ENCODE data around the gene SAMHD1.
"Not testable (repeated sequence)": the region's sequence is repeated elsewhere in the genome, so short reads cannot be mapped to it uniquely, and the experiment has no call there.

The SAMHD1 gene

DNA sequence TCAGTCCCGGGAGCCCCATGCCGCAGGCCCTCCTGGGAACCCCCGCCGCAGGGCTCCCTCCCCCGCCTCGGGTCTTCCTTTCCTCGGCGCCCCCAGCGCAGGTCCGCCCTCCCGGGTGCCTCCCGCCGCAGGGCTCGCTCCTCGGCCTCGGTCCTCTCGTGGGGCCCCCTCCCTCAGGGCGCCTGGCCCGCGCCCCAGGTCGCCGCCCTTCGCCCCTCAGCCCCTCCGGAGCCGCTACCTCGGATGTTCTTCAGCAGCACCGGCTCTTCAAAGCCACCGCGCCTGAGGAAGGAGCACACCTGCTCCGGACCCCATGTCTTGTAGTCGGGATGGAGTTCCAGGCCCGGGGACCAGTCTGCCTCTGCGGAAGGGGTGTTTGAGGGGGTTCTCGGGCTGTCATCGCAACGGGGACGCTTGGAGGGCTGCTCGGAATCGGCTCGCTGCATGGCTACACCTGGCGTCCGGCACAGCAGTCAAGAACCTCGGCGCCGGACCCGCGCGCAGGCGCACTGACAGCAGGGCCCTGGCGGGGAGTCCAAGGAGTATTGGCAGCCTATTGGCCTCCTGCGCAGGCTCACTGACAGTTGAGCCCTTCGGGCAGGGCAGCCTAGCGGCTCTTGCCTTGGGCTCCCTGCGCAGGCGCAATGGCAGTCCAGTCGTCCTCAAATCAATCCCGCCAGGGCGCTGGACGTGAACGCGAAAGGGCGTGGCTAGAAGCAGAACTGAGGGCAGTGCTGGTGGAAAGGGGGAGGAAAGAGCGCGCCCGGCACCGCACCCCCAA is at the start of gene SAMHD1:
Gene SAMHD1 (minus strand): TSS at position 511 of the 781 bp plus-strand sequence. CDS start 65 bp downstream, at position 446.
- DNase-seq = peak; percentile 93

DNA sequence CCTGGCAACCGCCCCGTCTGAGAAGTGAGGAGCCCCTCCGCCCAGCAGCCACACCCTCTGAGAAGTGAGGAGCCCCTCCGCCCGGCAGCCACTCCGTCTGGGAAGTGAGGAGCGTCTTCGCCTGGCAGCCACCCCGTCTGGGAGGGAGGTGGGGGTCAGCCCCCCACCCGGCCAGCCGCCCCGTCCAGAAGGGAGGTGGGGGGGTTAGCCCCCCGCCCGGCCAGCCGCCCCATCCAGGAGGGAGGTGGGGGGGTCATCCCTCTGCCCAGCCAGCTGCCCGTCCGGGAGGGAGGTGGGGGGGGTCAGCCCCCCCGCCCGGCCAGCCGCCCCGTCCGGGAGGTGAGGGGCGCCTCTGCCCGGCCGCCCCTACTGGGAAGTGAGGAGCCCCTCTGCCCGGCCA is 48.7 kb upstream of the SAMHD1 start:
- not testable (repeated sequence) for DNase-seq

DNA sequence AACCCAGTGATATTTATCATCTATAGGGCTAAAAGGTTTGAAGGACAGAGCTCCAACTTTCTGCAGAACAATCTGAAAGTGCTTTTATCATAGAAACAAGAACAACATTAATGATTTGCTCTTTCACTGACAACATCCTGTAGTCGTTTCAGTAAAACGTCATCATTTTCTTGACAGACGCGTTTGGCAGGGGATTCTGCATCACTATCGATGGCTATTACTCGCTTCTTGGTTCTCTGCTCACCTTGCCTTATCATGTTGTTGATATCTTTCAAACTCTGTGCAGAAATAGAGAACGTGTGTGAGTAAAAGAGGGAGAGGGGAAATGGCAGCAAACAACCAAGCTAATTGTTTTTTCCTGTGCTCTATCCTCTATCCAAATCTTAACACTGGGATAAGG is 47.1 kb upstream of the SAMHD1 start:
- DNase-seq = no peak

DNA sequence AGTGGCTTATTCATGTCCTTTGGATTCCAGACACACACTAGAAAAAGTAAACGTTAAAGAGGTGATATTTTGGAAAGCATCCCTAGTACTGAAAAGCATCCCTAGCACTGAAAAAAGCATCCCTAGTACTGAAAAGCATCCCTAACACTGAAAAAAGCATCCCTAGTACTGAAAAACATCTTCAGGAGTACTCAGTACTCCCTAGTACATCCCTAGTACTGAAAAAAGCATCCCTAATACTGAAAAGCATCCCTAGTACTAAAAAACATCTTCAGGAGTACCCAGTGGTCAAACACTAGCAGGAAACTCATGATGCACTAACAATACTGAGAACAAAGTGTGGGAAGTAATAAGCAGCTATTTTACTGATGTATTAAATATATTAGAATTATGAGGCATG is 45.6 kb upstream of the SAMHD1 start:
- DNase-seq = no peak

DNA sequence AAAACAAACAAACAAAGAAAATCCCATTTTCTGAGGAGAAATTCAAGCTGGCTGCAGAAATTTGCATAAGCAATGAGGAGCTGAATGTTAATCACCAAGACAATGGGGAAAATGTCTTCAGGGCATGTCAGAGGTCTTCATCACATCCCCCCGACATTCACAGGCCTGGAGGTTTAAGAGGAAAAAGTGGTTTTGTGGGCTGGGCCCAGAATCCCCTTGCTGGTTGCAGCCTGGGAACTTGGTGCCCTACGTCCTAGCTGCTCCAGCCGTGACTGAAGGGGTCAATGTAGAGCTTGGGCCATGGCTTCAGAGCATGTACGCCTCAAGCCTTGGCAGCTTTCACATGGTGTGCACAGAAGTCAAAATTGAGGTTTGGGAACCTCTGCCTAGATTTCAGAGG is 42.7 kb upstream of the SAMHD1 start:
- DNase-seq = not testable (repeated sequence)

DNA sequence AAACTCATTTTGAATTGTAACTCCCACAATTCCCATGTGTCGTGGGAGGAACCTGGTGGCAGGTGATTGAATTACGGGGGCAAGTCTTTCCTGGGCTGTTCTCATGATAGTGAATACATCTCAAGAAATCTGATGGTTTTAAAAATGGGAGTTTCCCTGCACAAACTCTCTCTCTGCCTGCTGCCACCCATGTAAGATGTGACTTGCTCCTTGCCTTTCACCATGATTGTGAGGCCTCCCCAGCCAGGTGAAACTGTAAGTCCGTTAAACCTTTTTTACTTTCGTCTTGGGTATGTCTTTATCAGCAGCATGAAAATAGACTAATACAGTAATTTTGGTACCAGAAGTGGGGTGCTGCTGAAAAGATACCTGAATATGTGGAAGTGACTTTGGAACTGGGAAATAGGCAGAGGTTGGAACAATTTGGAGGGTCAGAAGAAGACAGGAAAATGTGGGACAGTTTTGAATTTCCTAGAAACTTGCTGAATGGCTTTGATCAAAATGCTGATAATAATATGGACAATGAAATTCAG is 41.4 kb upstream of the SAMHD1 start:
- no peak for DNase-seq

DNA sequence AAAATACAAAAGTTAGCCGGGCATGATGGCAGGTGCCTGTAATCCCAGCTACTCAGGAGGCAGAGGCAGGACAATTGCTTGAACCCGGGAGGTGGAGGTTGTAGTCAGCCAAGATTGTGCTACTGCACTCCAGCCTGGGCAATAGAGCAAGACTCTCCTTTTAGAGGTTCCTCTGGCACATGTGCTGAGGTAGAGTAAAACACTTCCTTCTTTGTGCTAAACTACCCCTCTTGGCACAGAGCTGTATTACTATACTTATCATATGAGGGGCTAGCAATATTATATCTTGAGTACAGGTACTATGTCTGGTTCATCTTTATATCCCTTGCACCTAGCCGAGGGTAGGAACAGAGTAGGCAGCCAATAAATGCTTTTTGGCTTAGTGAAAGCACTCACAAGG is 40.2 kb upstream of the SAMHD1 start:
- DNase-seq = no peak

DNA sequence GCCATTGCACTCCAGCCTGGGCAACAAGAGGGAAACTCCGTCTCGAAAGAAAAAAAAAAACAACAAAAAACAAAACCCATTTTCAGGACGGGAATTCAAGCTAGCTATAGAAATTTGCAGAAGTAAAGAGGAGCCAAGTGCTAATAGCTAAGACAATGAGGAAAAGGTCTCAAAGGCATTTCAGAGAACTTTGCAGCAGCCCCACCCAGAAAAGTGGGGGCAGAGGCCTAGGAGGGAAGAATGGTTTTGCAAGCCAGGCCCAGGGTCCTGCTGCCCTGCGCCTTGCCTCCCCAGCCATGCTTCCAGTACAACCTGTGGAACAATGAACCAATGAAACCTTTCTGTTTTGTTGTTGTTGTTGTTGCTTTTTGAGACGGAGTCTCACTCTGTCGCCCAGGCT is 38.3 kb upstream of the SAMHD1 start:
- DNase-seq = no peak

DNA sequence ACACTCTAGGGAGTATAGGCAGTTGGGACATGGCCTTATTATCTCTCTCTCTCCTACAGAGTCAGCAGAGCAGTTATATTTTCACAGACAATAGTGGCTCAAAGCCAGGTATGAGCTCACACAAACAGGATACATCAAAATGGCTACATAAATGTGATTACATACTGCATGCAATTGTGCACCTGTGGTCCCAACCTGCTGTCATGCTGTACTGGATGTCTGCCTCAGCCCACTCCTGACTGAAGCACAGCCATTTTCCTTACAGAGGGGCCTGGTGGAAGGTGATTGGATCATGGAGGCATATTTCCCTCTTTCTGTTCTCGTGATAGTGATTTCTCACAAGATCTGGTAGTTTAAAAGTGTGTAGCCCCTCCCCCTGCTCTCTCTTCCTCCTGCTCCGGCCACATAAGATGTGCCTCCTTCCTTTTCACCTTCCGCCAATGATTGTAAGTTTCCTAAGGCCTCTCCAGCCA is 37.0 kb upstream of the SAMHD1 start:
- no peak for DNase-seq

DNA sequence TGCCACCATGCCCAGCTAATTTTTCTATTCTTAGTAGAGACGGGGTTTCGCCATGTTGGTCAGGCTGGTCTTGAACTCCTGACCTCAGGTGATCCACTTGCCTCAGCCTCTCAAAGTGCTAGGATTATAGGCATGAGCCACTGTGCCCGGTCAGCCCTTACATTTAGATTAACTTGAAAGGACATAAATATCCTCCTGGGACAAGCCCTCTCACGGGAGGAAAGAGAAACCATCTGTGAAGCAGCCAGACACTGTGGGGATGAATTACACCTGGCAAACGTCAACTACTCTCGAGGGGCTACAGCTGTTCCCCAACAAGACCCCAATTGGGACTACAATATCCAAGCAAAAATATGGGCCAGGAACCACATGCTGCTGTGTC is 32.7 kb upstream of the SAMHD1 start:
- no peak for DNase-seq

DNA sequence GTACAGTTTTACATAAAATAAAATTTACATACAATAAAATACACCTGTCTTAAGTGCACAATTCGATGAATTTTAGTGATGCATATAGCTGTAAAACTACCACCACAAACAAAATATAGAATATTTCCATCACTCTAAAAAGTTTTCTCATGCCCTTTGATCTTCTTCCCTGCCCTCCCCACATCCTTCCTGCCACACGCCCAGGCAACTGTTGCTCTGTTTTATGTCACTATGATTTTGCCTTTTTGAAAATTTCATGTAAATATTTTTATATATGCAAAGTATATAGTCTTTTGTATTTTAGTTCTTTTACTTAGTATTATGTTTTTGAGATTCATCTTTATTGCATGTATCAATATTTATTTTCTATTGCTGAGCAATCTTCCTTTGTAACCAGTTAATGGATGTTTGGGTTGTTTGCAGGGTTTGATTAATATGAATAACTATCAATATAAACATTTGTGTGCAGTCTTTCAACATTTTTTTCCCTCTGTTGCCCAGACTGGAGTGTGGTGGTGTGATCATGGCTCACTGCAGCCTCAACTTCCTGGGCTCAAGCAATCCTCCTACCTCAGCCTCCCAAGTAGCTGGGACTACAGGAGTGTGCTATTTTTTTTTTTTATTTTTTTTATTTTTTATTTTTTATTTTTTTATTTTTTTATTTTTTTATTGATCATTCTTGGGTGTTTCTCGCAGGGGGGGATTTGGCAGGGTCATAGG is 23.8 kb upstream of the SAMHD1 start:
- peak; percentile 49 for DNase-seq

DNA sequence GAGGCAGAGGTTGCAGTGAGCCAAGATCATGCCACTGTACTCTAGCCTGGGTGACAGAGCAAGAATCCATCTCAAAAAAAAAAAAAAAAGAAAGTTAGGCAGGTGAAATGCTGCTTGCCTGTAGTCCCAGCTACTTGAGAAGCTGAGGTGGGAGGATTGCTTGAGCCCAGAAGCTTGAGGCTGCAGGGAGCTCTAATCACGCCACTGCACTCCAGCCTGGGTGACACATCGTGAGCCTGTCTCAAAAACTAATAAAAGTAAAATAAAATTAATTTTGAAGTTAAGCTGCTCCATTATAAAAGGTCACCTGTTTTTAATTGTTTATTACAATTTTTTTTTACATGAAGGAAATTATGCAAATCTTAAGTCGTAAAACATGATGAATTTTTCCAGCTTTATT is 23.2 kb upstream of the SAMHD1 start:
- no peak for DNase-seq

DNA sequence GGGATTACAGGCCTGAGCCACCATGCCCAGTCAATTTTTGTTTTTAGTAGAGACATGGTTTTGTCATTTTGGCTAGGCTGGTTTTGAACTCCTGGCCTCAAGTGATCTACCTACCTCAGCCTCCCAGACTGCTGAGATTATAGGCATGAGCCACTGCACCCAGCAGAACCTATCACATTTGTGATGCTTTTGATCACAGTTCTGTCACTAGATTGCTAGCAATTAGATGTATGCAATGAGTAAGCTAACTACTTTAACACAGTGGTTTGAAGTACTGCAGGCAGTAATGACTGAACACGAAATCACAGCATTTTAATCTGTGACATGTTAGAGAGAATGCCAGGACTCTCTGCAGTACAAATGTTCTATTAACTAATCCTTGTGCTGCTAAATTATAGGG is 19.6 kb upstream of the SAMHD1 start:
- no peak for DNase-seq

DNA sequence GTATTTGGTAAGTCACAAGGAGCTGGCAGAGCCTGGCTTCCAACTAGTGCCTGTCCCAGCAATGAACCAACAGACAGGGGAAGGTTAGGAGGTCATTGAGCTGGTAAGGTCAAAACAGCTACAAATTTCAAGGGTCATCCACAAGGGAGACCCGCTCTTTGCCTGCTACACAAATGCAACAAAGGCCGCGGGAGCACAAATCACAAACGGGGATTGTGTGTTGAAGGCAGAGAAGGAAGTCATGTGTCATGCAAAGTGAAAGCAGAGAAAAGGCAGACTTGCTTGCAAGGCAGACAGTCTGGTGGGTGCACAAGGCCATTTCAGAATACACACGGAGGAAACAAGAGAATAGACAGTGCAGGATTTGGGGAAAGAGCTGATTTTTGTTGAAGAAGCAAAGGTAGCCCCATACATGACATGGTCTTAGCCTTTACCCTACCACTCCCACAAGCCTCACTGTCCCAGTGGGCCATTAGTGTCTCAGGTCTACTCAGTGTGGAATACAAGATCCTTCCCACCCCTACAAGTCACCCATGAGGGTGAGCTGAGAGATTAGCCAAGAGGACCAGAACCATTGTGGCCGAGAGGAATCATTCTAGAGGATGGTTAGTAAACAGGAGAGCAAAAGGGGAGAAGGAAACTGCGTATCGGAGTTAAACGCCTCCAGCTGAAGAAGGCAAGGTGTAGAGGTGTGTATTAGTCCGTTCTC is 18.1 kb upstream of the SAMHD1 start:
- peak; percentile 52 for DNase-seq

DNA sequence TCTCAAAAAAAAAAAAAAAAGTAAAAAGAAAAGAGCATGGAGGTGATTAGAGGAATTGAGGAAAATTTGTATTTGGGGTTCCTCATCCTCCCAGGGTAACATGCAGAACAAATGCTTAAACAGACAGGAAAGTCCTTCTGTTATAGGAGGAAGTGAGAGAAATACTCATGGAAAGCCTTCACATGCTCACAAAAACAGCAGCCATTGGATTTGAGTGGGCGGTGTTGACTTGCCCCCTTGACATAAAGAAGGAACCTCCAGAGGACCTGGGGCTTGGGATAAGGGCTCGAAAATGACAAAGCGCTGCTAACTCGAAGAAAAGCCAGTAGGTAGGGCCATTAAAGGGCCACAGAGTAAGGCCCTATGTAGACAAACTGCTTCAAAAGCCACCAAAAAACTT is 17.5 kb upstream of the SAMHD1 start:
- DNase-seq = no peak

DNA sequence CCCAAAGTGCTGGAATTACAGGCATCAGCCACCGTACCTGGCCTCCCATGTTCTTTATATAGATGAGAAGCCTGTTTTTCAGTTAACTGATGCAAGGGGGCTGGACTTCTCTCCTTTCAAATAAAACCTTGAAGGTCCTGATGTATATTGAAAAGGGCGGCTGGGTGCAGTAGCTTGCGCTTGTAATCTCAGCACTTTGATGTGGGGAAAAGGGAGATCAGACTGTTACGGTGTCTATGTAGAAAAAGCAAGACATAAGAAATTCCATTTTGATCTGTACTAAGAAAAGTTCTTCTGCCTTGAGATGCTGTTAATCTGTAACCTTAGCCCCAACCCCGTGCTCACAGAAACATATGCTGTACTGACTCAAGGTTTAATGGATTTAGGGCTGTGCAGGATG is 16.1 kb upstream of the SAMHD1 start:
- DNase-seq = no peak

DNA sequence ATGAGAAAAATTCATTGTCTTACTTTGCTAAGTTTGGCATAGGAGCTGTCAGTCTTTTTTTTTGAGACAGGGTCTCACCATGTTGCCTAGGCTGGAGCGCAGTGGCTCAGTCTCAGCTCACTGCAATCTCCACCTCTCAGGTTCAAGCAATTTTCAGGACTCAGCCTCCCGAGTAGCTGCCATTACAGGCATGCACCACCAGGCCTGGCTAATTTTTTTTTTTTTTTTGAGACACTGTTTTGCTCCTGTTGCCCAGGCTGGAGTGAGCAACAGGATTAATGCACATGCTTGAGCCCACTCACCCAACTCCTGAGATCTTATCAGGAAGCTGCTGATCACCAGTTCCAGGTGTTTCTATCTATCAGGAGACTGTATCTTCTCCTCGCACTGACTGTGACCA is 15.5 kb upstream of the SAMHD1 start:
- DNase-seq = not testable (repeated sequence)

DNA sequence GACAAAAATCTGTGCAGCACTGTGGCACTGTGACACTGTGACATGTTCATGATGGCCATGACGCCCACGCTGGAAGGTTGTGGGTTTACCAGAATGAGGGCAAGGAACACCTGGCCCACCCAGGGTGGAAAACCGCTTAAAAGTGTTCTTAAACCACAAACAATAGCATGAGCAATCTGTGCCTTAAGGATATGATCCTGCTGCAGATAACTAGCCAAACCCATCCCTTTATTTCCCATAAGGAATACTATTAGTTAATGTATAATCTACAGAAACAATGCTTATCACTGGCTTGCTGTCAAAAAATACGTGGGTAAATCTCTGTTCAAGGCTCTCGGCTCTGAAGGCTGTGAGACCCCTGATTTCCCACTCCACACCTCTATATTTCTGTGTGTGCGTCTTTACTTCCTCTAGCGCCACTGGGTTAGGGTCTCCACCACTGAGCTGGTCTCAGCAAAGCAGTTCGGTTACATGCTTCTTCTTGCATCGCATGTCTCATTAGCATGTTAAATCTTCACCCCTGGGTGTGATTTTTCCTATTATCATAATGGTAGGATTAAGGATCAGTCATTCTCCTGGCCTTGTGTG is 10.9 kb upstream of the SAMHD1 start:
- DNase-seq = not testable (repeated sequence)

DNA sequence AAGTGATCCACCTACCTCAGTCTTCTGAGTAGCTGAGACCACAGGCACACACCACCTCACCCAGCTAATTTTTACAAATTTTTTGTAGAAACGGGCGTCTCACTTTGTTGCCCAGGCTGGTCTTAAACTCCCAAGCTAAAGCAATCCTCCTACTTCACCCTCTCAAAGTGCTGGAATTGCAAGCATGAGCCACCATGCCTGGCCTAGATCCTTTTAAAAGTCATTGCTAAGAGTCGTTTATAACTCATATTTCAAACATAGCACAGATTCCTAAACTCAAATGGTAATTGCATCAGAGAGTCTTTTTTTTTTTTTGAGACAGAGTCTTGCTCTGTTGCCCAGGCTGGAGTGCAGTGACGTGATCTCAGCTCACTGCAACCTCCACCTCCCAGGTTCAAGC is 7.7 kb upstream of the SAMHD1 start:
- no peak for DNase-seq

DNA sequence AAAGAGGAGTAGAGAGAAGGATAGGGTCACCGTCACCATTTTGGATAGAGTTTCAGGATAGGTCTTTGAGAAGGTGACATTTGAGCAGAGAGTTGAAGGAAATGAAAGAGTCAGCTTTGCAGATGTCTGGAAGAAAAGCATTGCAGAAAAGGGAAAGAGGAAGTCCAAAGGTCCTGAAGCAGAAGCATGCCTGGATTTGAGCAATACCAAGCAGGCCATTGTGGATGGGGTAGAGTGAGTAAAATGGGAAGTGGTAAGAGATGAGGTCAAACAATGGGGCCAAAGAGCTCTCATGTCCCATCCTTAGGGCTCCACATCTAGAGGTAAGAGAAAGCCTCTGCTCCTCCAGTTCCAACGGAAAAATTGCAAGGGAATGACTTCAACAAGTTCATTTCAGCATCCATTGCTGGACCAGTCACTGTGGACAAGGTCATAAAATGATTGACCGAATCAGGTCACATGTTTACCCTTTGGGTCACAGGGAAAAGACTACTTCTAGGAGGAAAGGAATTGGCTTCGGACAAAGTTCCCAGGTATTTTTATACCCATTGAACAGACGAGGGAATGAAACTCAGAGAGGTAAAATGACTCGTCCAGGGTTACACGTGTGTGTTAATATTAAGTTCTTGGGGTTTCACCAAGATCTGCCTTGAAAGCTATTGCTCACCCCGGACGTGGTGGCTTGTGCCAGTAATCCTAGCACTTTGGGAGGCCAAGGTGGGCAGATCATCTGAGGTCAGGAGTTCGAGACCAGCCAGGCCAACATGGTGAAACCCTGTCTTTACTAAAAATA is 6.6 kb upstream of the SAMHD1 start:
- DNase-seq = no peak

DNA sequence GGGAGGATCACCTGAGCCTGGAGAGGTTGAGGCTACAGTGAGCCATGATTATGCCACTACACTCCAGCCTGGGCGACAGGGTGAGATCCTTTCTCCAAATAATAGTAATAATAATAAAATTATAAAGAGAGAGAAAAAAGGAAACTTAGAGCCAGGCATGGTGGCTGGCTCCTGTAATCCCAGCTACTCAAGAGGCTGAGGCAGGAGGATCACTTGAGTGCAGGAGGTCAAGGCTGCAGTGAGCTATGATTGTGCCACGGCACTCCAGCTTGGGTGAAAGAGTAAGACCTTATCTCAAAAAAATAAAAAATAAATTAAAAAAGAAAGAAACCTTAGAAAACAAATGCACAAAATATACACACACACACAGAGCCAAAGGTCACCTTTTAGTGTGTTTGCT is 5.2 kb upstream of the SAMHD1 start:
- no peak for DNase-seq

DNA sequence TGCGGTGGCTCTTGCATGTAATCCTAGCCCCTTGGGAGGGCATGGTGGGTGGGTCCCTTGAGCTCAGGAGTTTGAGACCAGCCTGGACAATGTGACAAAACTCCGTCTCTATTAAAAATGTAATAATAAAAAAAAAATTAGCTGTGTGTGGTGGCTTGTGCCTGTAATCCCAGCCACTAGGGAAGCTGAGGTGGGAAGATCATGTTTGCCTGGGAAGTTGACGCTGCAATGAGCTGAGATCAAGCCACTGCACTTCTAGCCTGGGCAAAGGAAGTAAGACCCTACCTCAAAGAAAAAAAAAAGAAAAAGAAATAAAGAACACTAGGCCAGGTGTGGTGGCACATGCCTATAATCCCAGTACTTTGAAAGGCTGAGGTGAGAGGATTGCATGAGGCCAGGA is 4.5 kb upstream of the SAMHD1 start:
- DNase-seq = no peak
